Mesenchymal stem cell (in vitro differentiated cells and primary cell): ENCODE data around the gene UNC93A.

Source experiments
- DNase-seq: peaks from one replicate; pipeline ENCODE4 v3.0.0-alpha.2; 2013
- H2AFZ ChIP-seq: one replicate; pipeline ENCODE4 v1.6.1; 2013; ENCODE audit warnings: low read depth, mild to moderate bottlenecking, control low read depth, inconsistent platforms, low read length, moderate library complexity
- H2AK5ac ChIP-seq: 2 replicates; pipeline ENCODE4 v1.6.1; 2013; ENCODE audit warnings: low read length, moderate library complexity, mild to moderate bottlenecking, inconsistent platforms; ENCODE audit not compliant: severe bottlenecking
- H2BK120ac ChIP-seq: one replicate; pipeline ENCODE4 v1.6.1; 2013; ENCODE audit warnings: low read depth, mild to moderate bottlenecking, inconsistent platforms, low read length, moderate library complexity
- H2BK12ac ChIP-seq, 2 experiments: one replicate each; pipeline ENCODE4 v1.6.1; 2013; ENCODE audit warnings: inconsistent platforms in 2 of 2, low read length in 2 of 2, mild to moderate bottlenecking in 2 of 2, moderate library complexity in 2 of 2, control low read depth in 1 of 2
- H2BK15ac ChIP-seq: one replicate; pipeline ENCODE4 v1.6.1; 2013; ENCODE audit warnings: mild to moderate bottlenecking, low read depth, inconsistent platforms; ENCODE audit not compliant: poor library complexity, severe bottlenecking
- H2BK5ac ChIP-seq: 2 replicates; pipeline ENCODE4 v1.6.1; 2013; ENCODE audit warnings: low read depth, mild to moderate bottlenecking, low read length, control low read depth, inconsistent platforms; ENCODE audit not compliant: poor library complexity, severe bottlenecking
- H3K14ac ChIP-seq, 2 experiments: one replicate each; pipeline ENCODE4 v1.6.1; 2013; ENCODE audit warnings: inconsistent platforms in 2 of 2, low read length in 2 of 2, control low read depth in 1 of 2, mild to moderate bottlenecking in 1 of 2, moderate library complexity in 1 of 2
- H3K18ac ChIP-seq, 2 experiments: one replicate each; pipeline ENCODE4 v1.6.1; 2013; ENCODE audit warnings: inconsistent platforms in 2 of 2, low read length in 2 of 2, control low read depth in 1 of 2, low read depth in 1 of 2, mild to moderate bottlenecking in 1 of 2
- H3K23ac ChIP-seq, 2 experiments: one replicate each; pipeline ENCODE4 v1.6.1; 2013; ENCODE audit warnings: inconsistent platforms in 2 of 2, low read length in 2 of 2, mild to moderate bottlenecking in 2 of 2, moderate library complexity in 2 of 2, control low read depth in 1 of 2
- H3K27ac ChIP-seq: 2 replicates; pipeline ENCODE4 v1.5.1; 2013; ENCODE audit warnings: mild to moderate bottlenecking, moderate library complexity, low read length, control low read depth, inconsistent platforms; ENCODE audit not compliant: poor library complexity, severe bottlenecking
- H3K27me3 ChIP-seq, 2 experiments: 2 replicates each; pipeline versions ENCODE4 v1.6.1 to v1.7.0; 2013; ENCODE audit warnings: low read length in 2 of 2, mild to moderate bottlenecking in 2 of 2, moderate library complexity in 2 of 2, control low read depth in 1 of 2, inconsistent platforms in 1 of 2; ENCODE audit not compliant: control insufficient read depth in 1 of 2, insufficient read depth in 1 of 2
- H3K36me3 ChIP-seq, 2 experiments: 2 replicates each; pipeline versions ENCODE4 v1.6.1 to v1.7.0; 2013; ENCODE audit warnings: low read length in 2 of 2, control low read depth in 1 of 2, inconsistent platforms in 1 of 2, low read depth in 1 of 2, mild to moderate bottlenecking in 1 of 2; ENCODE audit not compliant: insufficient read depth in 2 of 2, control insufficient read depth in 1 of 2
- H3K4ac ChIP-seq, 2 experiments: one replicate each; pipeline ENCODE4 v1.6.1; 2013; ENCODE audit warnings: inconsistent platforms in 2 of 2, low read length in 2 of 2, mild to moderate bottlenecking in 2 of 2, moderate library complexity in 2 of 2, control low read depth in 1 of 2, low read depth in 1 of 2
- H3K4me1 ChIP-seq: 2 replicates; pipeline ENCODE4 v1.6.1; 2013; ENCODE audit warnings: low read depth, low read length, control low read depth; ENCODE audit not compliant: control insufficient read depth, insufficient read depth
- H3K4me2 ChIP-seq: 2 replicates; pipeline ENCODE4 v1.6.1; 2013; ENCODE audit warnings: low read length, mild to moderate bottlenecking, inconsistent platforms; ENCODE audit not compliant: poor library complexity, severe bottlenecking
- H3K4me3 ChIP-seq, 2 experiments: 2 replicates each; pipeline versions ENCODE4 v1.5.1 to v1.7.0; 2013; ENCODE audit warnings: low read length in 2 of 2, mild to moderate bottlenecking in 2 of 2, control low read depth in 1 of 2, low read depth in 1 of 2; ENCODE audit not compliant: insufficient read depth in 1 of 2
- H3K79me1 ChIP-seq: replicated peaks from 2 replicates; pipeline ENCODE4 v1.6.1; 2013; ENCODE audit warnings: mild to moderate bottlenecking, control low read depth, low read length, inconsistent platforms; ENCODE audit not compliant: poor library complexity, severe bottlenecking
- H3K9ac ChIP-seq: 2 replicates; pipeline ENCODE4 v1.7.0; 2013; ENCODE audit warnings: mild to moderate bottlenecking, low read length, moderate library complexity
- H3K9me3 ChIP-seq: 2 replicates; pipeline ENCODE4 v1.7.0; 2013; ENCODE audit warnings: mild to moderate bottlenecking, low read length; ENCODE audit not compliant: control insufficient read depth
- H4K8ac ChIP-seq: one replicate; pipeline ENCODE4 v1.6.1; 2013; ENCODE audit warnings: inconsistent platforms, mild to moderate bottlenecking, low read length, moderate library complexity
- H4K91ac ChIP-seq: one replicate; pipeline ENCODE4 v1.6.1; 2013; ENCODE audit warnings: mild to moderate bottlenecking, low read length, inconsistent platforms
- WGBS: methylation state at CpG from one replicate; pipeline ENCODE4 v1.1.7; 2013; ENCODE audit warnings: mixed read lengths; 5-methylcytosine and 5-hydroxymethylcytosine counted together

The UNC93A gene

DNA sequence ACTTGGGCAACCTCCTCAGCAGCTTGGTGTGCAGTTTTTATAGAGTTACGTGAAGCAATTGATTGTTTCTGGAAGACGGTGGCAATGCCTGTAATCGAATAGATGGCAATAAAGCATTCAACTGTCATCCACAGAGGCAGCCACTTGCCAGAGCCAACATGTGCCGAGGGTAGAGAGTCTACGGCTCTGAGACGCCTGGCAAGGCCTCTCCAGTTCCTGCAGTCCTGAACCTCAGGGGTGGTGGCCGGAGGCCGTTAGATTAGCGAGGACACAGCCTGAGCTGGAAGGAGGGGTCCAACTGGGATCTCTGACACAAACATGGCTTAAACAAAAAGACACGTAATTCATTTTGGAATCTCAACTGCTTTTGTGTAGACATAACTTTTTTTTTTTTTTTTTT, 33.0 kb downstream of the UNC93A start:
- no peak overlapping the region for H2BK12ac ChIP-seq
- H3K4me3 ChIP-seq: no peak overlapping the region
- H3K27me3 ChIP-seq: peaks cover 0 to 3% of the 10 kb centered on the region in 2 experiments
- DNase-seq: no peak
- no peak overlapping the region for H4K91ac ChIP-seq
- H3K4ac ChIP-seq: no peak overlapping the region
- no peak overlapping the region for H3K18ac ChIP-seq
- H2AFZ ChIP-seq: no peak overlapping the region
- no peaks in the 10 kb centered on the region for H3K79me1 ChIP-seq
- WGBS: 95% methylated on average over 10 of the region's 10 CpGs
- no peak overlapping the region for H2BK15ac ChIP-seq
- no peak overlapping the region for H3K23ac ChIP-seq
- H3K36me3 ChIP-seq: no peaks in the 10 kb centered on the region
- peaks cover 2% of the 10 kb centered on the region for H3K4me1 ChIP-seq
- no peak overlapping the region for H4K8ac ChIP-seq
- H2BK120ac ChIP-seq: no peak overlapping the region
- no peak overlapping the region for H2BK5ac ChIP-seq
- no peak overlapping the region for H3K4me2 ChIP-seq
- H3K27ac ChIP-seq: no peak overlapping the region
- no peaks in the 10 kb centered on the region for H3K9me3 ChIP-seq
- no peak overlapping the region for H3K14ac ChIP-seq
- no peak overlapping the region for H3K9ac ChIP-seq
- no peak overlapping the region for H2AK5ac ChIP-seq

DNA sequence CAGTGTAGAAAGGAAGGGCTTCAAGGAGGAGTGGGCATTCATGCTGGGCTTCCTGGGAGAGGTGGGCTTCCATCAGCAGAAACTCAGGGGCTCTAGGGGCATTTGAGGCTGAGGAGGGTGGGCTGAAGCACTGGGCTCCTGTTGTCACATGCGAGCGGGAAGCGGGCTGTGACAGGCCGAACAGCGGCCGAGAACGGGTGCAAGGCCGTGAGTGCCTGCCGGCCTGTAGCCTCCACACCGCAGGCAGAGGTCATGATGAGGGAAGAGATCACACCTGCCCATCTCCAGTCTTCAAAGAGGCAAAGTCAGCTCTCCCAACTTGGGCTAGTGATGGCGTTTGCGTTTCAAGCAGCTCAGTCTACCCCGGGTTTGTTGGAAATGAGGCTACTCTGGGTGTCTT, 34.7 kb downstream of the UNC93A start:
- H4K8ac ChIP-seq: no peak overlapping the region
- no peak for DNase-seq
- no peaks in the 10 kb centered on the region for H3K4me1 ChIP-seq
- no peak overlapping the region for H2BK5ac ChIP-seq
- H3K4me2 ChIP-seq: no peak overlapping the region
- H3K23ac ChIP-seq: no peak overlapping the region
- H2BK120ac ChIP-seq: no peak overlapping the region
- no peak overlapping the region for H3K4me3 ChIP-seq
- H2AFZ ChIP-seq: no peak overlapping the region
- no peak overlapping the region for H3K18ac ChIP-seq
- H3K9ac ChIP-seq: no peak overlapping the region
- H4K91ac ChIP-seq: no peak overlapping the region
- no peak overlapping the region for H3K27ac ChIP-seq
- no peak overlapping the region for H3K14ac ChIP-seq
- no peak overlapping the region for H2AK5ac ChIP-seq
- WGBS: 99% methylated on average over 13 of the region's 13 CpGs
- no peak overlapping the region for H3K4ac ChIP-seq
- no peaks in the 10 kb centered on the region for H3K36me3 ChIP-seq
- no peaks in the 10 kb centered on the region for H3K79me1 ChIP-seq
- H3K9me3 ChIP-seq: no peaks in the 10 kb centered on the region
- H2BK15ac ChIP-seq: no peak overlapping the region
- H3K27me3 ChIP-seq: peaks cover 0 to 3% of the 10 kb centered on the region in 2 experiments
- H2BK12ac ChIP-seq: no peak overlapping the region

DNA sequence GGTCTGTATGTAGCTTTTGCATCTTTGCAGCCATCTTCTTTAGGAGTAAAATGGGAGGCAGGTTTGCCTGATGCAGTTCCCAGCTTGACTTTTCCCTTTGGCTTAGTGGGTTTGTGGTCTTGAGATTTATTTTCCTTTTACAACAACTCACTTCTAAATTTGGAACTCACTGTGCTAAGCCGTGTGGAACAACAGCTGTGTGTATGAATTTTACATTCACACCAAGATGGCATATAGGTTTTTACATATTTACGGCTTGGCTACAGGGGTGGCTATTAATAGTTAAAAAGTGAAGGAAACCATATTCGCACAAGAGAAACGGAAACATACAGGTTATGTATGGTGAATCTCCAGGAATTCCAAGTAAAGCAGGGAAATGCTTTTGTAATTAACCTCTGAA, 36.3 kb downstream of the UNC93A start:
- H3K23ac ChIP-seq: no peak overlapping the region
- H3K4ac ChIP-seq: no peak overlapping the region
- DNase-seq: no peak
- no peak overlapping the region for H2AK5ac ChIP-seq
- H2BK120ac ChIP-seq: no peak overlapping the region
- WGBS: 92% methylated on average over 4 of the region's 4 CpGs
- no peak overlapping the region for H2BK12ac ChIP-seq
- H3K27ac ChIP-seq: no peak overlapping the region
- no peak overlapping the region for H2BK5ac ChIP-seq
- H3K27me3 ChIP-seq: peaks cover 0 to 3% of the 10 kb centered on the region in 2 experiments
- H4K91ac ChIP-seq: no peak overlapping the region
- no peaks in the 10 kb centered on the region for H3K9me3 ChIP-seq
- no peak overlapping the region for H3K4me2 ChIP-seq
- H3K36me3 ChIP-seq: no peaks in the 10 kb centered on the region
- no peaks in the 10 kb centered on the region for H3K4me1 ChIP-seq
- H3K18ac ChIP-seq: no peak overlapping the region
- no peaks in the 10 kb centered on the region for H3K79me1 ChIP-seq
- no peak overlapping the region for H3K9ac ChIP-seq
- no peak overlapping the region for H2AFZ ChIP-seq
- H3K4me3 ChIP-seq: no peak overlapping the region
- no peak overlapping the region for H3K14ac ChIP-seq
- H4K8ac ChIP-seq: no peak overlapping the region
- no peak overlapping the region for H2BK15ac ChIP-seq

DNA sequence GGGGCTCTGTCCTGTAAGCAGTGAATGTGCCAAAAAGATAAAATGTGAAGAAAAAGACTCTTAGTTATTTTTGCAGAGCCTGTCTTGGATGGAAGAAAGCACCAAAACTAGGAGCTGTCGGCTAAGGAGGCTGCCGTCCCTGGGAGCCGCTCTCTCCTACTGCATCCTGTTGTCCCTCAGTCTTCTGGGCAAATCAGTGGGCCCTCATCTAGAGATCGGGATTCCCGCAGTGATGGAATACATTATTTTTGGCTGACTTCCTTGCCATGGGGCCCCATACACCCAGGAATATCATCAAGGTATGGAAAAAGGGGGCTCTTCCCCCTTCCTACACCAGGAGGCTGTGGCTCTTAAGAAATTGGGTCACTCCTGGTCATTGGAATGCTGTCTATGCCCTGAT, 37.0 kb downstream of the UNC93A start:
- no peaks in the 10 kb centered on the region for H3K9me3 ChIP-seq
- no peak overlapping the region for H2AFZ ChIP-seq
- H3K4me1 ChIP-seq: no peaks in the 10 kb centered on the region
- H2AK5ac ChIP-seq: no peak overlapping the region
- no peak for DNase-seq
- no peaks in the 10 kb centered on the region for H3K79me1 ChIP-seq
- no peak overlapping the region for H2BK120ac ChIP-seq
- no peak overlapping the region for H3K14ac ChIP-seq
- no peak overlapping the region for H2BK15ac ChIP-seq
- no peak overlapping the region for H3K9ac ChIP-seq
- H3K27me3 ChIP-seq: peaks cover 0 to 3% of the 10 kb centered on the region in 2 experiments
- H3K36me3 ChIP-seq: no peaks in the 10 kb centered on the region
- H3K4ac ChIP-seq: no peak overlapping the region
- no peak overlapping the region for H3K23ac ChIP-seq
- WGBS: 96% methylated on average over 5 of the region's 5 CpGs
- H2BK12ac ChIP-seq: no peak overlapping the region
- H2BK5ac ChIP-seq: no peak overlapping the region
- no peak overlapping the region for H3K4me2 ChIP-seq
- H4K8ac ChIP-seq: no peak overlapping the region
- no peak overlapping the region for H3K18ac ChIP-seq
- no peak overlapping the region for H4K91ac ChIP-seq
- no peak overlapping the region for H3K27ac ChIP-seq
- no peak overlapping the region for H3K4me3 ChIP-seq
